Ishikawa (cell line): Measurements from ENCODE around the gene DUSP16.

Experiments used
- CEBPB ChIP-seq: IDR thresholded peaks from 2 replicates; pipeline ENCODE4 v1.6.1; 2012
- CREB1 ChIP-seq: IDR thresholded peaks from 2 replicates; pipeline ENCODE4 v1.6.1; 2012; ENCODE audit warnings: low read depth
- EGR1 ChIP-seq: IDR thresholded peaks from 2 replicates; pipeline ENCODE4 v1.6.1; 2012
- EP300 ChIP-seq: IDR thresholded peaks from 2 replicates; pipeline ENCODE4 v1.6.1; 2012; ENCODE audit warnings: borderline replicate concordance
- FOXM1 ChIP-seq: IDR thresholded peaks from 2 replicates; pipeline ENCODE4 v1.6.1; 2012; ENCODE audit warnings: low read depth, borderline replicate concordance
- MAX ChIP-seq: IDR thresholded peaks from 2 replicates; pipeline ENCODE4 v1.6.1; 2012
- NFIC ChIP-seq: IDR thresholded peaks from 2 replicates; pipeline ENCODE4 v1.6.1; 2012
- RAD21 ChIP-seq: IDR thresholded peaks from 2 replicates; pipeline ENCODE4 v1.6.1; 2012; ENCODE audit warnings: low read depth
- REST ChIP-seq: IDR thresholded peaks from 2 replicates; pipeline ENCODE4 v1.6.1; 2012; ENCODE audit warnings: low read depth, mild to moderate bottlenecking
- TAF1 ChIP-seq: IDR thresholded peaks from 2 replicates; pipeline ENCODE4 v1.6.1; 2012; ENCODE audit warnings: low read depth, mild to moderate bottlenecking
- TCF12 ChIP-seq: IDR thresholded peaks from 2 replicates; pipeline ENCODE4 v1.6.1; 2012; ENCODE audit warnings: low read depth
- TEAD4 ChIP-seq: IDR thresholded peaks from 2 replicates; pipeline ENCODE4 v1.6.1; 2012
- USF1 ChIP-seq: IDR thresholded peaks from 2 replicates; pipeline ENCODE4 v1.6.1; 2012
- YY1 ChIP-seq: IDR thresholded peaks from 2 replicates; pipeline ENCODE4 v1.6.1; 2012; ENCODE audit warnings: low read depth
- ZBTB7A ChIP-seq: IDR thresholded peaks from 2 replicates; pipeline ENCODE4 v1.6.1; 2012; ENCODE audit warnings: low read depth

Gene DUSP16

GRCh38 chr12:12460935-12461922 lies 101.4 kb downstream of the DUSP16 start:
- TF ChIP-seq CEBPB: no peak
- TF ChIP-seq TAF1: no peak
- no peak for TF ChIP-seq REST
- no peak for TF ChIP-seq ZBTB7A
- no peak for TF ChIP-seq YY1
- no peak for TF ChIP-seq EP300
- TF ChIP-seq TEAD4: no peak
- TF ChIP-seq USF1: no peak
- no peak for TF ChIP-seq MAX

- TF ChIP-seq FOXM1 (no peak), ZBTB7A (no peak), USF1 (no peak), CREB1 (no peak), NFIC (no peak), EP300 (no peak), REST (no peak), CEBPB (no peak)
Measured at GRCh38 chr12:12456637-12457036, 106.0 kb downstream of the DUSP16 start.

GRCh38 chr12:12454315-12454714 lies 108.3 kb downstream of the DUSP16 start:
- no peak for TF ChIP-seq TAF1
- no peak for TF ChIP-seq USF1
- no peak for TF ChIP-seq TEAD4
- TF ChIP-seq CEBPB: no peak
- TF ChIP-seq REST: no peak
- TF ChIP-seq RAD21: no peak
- no peak for TF ChIP-seq MAX
- no peak for TF ChIP-seq ZBTB7A
- TF ChIP-seq EGR1: no peak
- TF ChIP-seq YY1: no peak
- no peak for TF ChIP-seq TCF12
- TF ChIP-seq NFIC: no peak
- TF ChIP-seq CREB1: no peak
- TF ChIP-seq FOXM1: no peak
- no peak for TF ChIP-seq EP300

- TF ChIP-seq CREB1 (no peak), TCF12 (no peak), RAD21 (no peak), ZBTB7A (no peak), FOXM1 (no peak), MAX (no peak), REST (no peak), USF1 (no peak), CEBPB (no peak), EGR1 (no peak), NFIC (no peak)
Measured at GRCh38 chr12:12453635-12454034, 109.0 kb downstream of the DUSP16 start.
